HPDE6-E6E7 (cell line): ENCODE results near the gene GOLGA6L10.
"Not testable (repeated sequence)": the region's sequence is repeated elsewhere in the genome, so short reads cannot be mapped to it uniquely, and the experiment has no call there.

Source experiments
- DNase-seq: peaks from one replicate; pipeline ENCODE4 v3.0.0; 2011; ENCODE audit warnings: missing footprints; ENCODE audit errors: extremely low spot score

The GOLGA6L10 gene, protein sequence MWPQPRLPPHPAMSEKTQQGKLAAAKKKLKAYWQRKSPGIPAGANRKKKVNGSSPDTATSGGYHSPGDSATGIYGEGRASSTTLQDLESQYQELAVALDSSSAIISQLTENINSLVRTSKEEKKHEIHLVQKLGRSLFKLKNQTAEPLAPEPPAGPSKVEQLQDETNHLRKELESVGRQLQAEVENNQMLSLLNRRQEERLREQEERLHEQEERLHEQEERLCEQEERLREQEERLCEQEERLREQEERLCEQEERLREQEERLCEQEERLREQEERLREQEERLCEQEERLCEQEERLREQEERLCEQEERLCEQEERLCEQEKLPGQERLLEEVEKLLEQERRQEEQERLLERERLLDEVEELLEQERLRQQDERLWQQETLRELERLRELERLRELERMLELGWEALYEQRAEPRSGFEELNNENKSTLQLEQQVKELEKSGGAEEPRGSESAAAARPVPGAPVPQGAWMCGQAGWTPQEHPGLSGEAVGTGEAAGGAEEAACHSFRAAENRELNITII

GRCh38 chr15:82349375-82349774, at the start of gene GOLGA6L10:
TSS of gene GOLGA6L10 (minus strand) at chr15:82349475. CDS start at chr15:82349375, 100 bp downstream.
- not testable (repeated sequence) for DNase-seq

GRCh38 chr15:82398785-82399184, 49.5 kb upstream of the GOLGA6L10 start:
- no peak for DNase-seq

DNA sequence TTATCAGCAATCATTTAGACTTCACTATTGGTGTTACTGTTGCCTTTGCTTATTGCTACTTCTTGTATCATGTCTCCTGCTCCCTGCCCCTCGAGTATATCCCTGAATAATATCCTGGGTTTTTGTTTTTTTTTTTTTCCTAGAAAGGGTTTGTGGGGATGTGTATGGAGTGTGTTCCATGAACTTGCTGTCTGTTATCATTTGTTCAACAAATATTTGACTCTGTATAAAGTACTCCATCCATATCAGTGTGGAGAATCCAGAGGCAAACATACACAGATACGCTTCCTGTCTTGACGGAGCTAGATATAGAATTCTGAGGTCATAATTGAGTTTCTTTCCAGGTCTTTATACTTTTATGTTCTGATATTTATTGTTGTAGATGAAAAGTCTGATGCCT, 48.5 kb upstream of the GOLGA6L10 start:
- no peak for DNase-seq

DNA sequence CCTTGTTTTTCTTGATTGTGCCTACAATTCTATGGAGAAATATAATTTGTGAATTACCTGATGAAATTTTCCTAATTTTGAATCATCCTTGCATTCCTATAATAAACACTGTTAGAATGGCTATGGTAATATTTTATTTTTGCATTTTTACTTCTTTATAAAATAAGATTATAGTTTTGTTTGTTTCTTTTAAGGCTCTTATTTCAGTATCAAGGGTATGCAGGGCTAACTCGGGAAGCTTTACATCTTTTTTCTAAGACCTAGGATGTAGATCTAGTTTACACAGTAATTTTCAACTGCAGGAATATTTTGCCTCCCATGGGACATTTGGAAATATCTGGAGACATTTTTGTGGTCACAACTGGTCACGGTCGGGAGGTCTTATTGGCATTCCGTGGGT, 46.5 kb upstream of the GOLGA6L10 start:
- DNase-seq, result not testable (repeated sequence)

- no peak for DNase-seq
These were observed 44.4 kb upstream of the GOLGA6L10 start for GRCh38 chr15:82393671-82394070.

GRCh38 chr15:82392077-82392476, 42.8 kb upstream of the GOLGA6L10 start:
- not testable (repeated sequence) for DNase-seq

DNA sequence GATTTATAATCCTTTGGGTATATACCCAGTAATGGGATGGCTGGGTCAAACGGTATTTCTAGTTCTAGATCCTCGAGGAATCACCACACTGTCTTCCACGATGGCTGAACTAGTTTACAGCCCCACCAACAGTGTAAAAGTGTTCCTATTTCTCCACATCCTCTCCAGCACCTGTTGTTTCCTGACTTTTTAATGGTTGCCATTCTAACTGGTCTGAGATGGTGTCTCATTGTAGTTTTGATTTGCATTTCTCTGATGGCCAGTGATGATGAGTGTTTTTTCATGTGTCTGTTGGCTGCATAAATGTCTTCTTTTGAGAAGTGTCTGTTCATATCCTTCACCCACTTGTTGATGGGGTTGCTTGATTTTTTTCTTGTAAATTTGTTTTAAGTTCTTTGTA, 40.9 kb upstream of the GOLGA6L10 start:
- DNase-seq, result not testable (repeated sequence)

DNA sequence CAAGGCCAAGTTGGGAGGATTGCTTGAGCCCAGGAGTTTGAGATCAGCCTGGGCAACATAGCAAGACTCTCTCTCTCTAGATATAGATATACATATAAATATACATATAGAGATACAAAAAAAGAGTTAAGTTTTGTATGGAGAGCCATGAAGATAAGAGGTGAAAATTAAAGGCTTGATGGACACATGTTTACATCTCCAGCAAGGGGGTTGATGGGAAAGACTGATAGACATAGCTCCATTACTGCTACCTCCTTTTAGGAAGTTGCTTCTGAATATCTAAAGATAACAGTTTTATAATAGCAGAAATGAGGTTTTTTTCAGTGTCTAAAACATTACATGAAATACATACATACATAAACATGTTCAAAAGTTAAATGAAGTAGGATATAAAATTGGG, 37.9 kb upstream of the GOLGA6L10 start:
- not testable (repeated sequence) for DNase-seq

DNA sequence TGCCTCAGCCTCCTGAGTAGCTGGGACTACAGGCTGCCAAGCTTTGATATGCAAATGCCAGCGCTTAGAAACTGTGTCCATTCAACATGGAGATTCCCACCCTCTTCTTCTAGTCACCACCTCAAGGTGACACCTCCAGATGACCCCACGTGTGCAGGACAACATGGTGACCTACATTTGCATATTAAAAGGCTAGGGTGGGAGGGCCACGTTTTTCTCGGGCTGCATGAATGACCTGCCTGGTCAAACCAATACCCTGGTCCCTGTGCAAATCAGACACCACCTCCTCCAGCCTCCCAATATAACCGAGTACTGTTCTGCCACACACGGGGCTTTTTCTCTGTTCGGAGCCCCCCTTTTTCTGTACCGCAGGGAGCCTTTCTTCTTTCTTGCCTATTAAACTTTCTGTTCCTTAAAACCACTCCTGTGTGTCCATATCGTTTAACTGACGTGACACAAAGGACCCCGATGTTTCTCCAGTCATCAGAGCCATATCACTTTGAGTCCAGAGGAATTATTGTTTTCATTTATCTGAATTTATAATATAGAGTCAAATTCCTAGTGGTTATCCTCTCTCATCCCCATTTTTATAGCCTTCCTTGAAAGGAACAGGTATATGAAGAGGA, 32.2 kb upstream of the GOLGA6L10 start:
- not testable (repeated sequence) for DNase-seq

GRCh38 chr15:82379552-82379951, 30.3 kb upstream of the GOLGA6L10 start:
- DNase-seq, result not testable (repeated sequence)

DNA sequence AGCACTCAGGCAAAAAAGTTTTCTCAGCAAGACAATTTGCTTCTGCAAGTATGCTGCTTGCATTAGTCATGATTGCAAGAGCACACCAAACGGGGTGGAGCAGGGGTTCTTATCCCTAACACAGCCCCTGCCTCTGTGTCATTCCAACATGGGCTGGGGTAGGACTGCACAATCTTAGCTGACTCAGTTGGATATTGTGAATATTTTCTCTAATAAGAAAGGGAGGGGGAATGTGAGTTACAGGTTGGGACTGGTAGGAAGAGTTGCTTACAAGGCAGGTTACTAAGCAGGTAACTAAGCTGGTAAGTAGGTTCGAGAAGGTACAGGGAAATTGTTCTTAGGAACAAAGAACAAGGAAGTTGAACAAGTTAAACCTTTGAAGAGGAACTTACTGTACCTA, 24.4 kb upstream of the GOLGA6L10 start:
- peak; percentile 50 for DNase-seq

GRCh38 chr15:82371656-82372055, 22.4 kb upstream of the GOLGA6L10 start:
- DNase-seq, result no peak

- DNase-seq, result not testable (repeated sequence)
These were observed 18.5 kb upstream of the GOLGA6L10 start for GRCh38 chr15:82367790-82368189.

DNA sequence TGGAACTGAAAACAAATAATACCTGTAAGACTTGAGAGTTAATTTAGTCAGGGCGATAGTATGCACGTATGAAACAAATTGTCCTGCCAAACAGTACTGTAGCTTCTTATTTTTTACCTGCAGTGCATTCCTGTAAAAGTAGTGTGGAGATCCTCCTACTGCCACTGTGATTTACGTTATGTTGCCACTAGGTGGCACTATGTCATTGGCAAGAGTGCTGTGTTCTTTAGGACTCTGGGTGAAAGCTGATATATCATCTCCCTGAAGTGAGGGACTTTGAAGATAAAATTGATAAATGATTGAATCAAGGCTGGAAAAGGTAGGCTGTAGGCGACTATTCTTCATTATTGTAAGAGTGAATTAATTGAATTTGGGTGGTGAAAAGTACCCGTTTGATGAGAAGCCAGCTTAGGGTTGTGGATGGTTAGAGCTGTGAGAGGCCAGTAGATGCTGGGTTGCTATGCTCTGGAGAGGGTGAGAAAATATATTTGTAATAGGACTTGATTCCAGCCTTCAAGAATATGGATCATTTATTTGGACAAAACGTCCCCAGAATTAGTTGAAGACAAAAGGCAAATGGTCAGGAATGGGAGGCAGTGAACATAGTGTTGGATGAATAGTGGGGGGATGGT, 16.5 kb upstream of the GOLGA6L10 start:
- DNase-seq, result not testable (repeated sequence)

DNA sequence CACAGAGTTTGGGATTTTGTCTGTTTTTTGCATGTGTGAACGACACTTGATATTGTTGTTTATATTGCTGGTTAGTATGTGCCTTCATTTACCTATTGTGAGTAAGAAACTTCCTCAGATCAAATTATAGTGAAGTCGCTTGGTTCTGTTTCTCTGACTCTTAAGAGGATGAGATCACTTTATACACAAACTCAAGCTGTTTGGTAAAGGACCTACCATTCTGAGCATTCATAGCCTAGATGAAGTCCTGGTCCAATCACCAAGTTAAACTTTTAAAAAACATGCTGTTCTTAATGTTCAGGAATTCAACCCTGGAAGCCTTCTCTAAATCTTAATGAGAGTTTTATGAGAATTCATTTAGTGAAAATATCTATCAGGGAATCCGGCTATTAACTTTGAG, 15.3 kb upstream of the GOLGA6L10 start:
- DNase-seq, result not testable (repeated sequence)

GRCh38 chr15:82362790-82363189, 13.5 kb upstream of the GOLGA6L10 start:
- not testable (repeated sequence) for DNase-seq

- DNase-seq, result not testable (repeated sequence)
These were observed 11.3 kb upstream of the GOLGA6L10 start for GRCh38 chr15:82360618-82361017.

- DNase-seq, result not testable (repeated sequence)
These were observed 5.8 kb upstream of the GOLGA6L10 start for GRCh38 chr15:82355055-82355454.

DNA sequence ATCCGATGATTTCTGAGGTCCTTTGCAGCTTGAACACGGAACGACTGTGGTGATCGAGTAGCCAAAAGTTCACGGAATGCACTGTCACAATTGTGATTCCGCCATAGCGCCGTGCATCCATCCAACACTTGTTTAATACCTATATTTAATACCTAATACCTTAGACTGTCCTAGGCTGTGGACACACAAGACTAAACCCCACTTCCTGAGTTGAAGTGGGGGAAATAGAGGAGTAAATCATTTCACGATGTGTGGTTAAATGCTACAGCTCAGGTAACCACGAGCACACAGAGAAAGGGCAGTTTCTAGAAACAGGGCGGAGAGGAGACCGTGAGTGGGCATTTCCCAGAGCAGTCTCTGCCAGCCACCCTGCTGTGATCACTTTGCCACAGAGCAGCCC, 5.3 kb upstream of the GOLGA6L10 start:
- DNase-seq, result not testable (repeated sequence)

GRCh38 chr15:82347645-82348044, 1.6 kb downstream of the GOLGA6L10 start:
- DNase-seq, result not testable (repeated sequence)

DNA sequence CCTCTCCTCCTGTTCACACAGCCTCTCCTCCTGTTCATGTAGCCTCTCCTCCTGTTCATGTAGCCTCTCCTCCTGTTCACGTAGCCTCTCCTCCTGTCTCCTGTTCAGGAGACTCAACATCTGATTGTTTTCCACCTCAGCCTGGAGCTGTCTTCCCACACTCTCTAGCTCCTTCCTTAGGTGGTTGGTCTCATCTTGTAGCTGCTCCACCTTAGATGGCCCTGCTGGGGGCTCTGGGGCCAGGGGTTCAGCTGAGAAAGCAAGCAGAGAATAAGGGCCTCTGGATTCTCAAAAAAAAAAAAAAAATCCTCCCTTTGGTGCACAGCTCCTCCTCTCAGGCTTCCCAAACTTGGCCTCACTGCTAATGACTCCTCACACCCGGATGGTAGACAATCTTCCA, 4.1 kb downstream of the GOLGA6L10 start:
- not testable (repeated sequence) for DNase-seq

DNA sequence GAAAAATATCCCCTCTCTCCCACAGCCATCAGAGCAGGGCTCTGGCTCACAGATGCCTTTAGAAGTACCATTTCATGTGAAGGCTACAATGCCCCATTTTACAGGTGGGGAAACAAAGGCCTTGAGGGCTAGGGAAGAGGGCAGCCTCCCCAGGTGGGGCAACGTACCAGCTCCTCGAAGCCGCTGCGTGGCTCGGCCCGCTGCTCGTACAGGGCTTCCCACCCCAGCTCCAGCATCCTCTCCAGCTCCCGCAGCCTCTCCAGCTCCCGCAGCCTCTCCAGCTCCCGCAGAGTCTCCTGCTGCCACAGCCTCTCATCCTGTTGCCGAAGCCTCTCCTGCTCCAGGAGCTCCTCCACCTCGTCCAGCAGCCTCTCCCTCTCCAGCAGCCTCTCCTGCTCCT, 4.9 kb downstream of the GOLGA6L10 start:
- not testable (repeated sequence) for DNase-seq
